GM20431 (cell line): Measurements from ENCODE around the gene DPAGT1.

Source experiments
- in situ Hi-C: fragments of 300-500 bp; cut with MseI, MboI; formaldehyde crosslinking; loops from one replicate; pipeline ENCODE4 v1.15.0; 2020; ENCODE audit warnings: low sequenced_read_pairs; ENCODE audit not compliant: unreplicated experiment

The DPAGT1 gene

GRCh38 chr11:119095066-119095880 is 6.4 kb downstream of the DPAGT1 start:
- in situ Hi-C loops: no loop called here

- in situ Hi-C loops: no loop called here
Observed at GRCh38 chr11:119094816-119095065, 6.9 kb downstream of the DPAGT1 start.

GRCh38 chr11:119093942-119094815 is 7.5 kb downstream of the DPAGT1 start:
- in situ Hi-C loops: no loop called here

GRCh38 chr11:119092880-119093842 is 8.5 kb downstream of the DPAGT1 start:
- in situ Hi-C loops: no loop called here

GRCh38 chr11:119091966-119092879 is 9.4 kb downstream of the DPAGT1 start:
- in situ Hi-C loops: no loop called here

- in situ Hi-C loops: no loop called here
Observed at GRCh38 chr11:119091178-119091577, 10.5 kb downstream of the DPAGT1 start.

GRCh38 chr11:119089319-119089718 is 12.3 kb downstream of the DPAGT1 start:
- in situ Hi-C loops: no loop called here

- in situ Hi-C loops: no loop called here
Observed at GRCh38 chr11:119088406-119088805, 13.2 kb downstream of the DPAGT1 start.

- in situ Hi-C loops: no loop called here
Observed at GRCh38 chr11:119087747-119088241, 13.9 kb downstream of the DPAGT1 start.

- in situ Hi-C loops: no loop called here
Observed at GRCh38 chr11:119087123-119087522, 14.5 kb downstream of the DPAGT1 start.

GRCh38 chr11:119085437-119085847 is 16.2 kb downstream of the DPAGT1 start:
- in situ Hi-C loops: no loop called here

GRCh38 chr11:119084663-119085436 is 16.8 kb downstream of the DPAGT1 start, which contains the start of gene HMBS:
Gene HMBS, plus strand, starts transcription at chr11:119084881. Its CDS starts 153 bp downstream, at chr11:119085034.
- in situ Hi-C loops: no loop called here

GRCh38 chr11:119081682-119082260 is 19.9 kb downstream of the DPAGT1 start:
- in situ Hi-C loops: no loop called here

- in situ Hi-C loops: no loop called here
Observed at GRCh38 chr11:119078675-119079420, 22.8 kb downstream of the DPAGT1 start.

GRCh38 chr11:119077839-119078238 is 23.8 kb downstream of the DPAGT1 start:
- in situ Hi-C loops: no loop called here

- in situ Hi-C loops: no loop called here
Observed at GRCh38 chr11:119067371-119068222, 34.1 kb downstream of the DPAGT1 start, which contains the start of gene VPS11. Gene VPS11, plus strand, starts transcription at chr11:119067818. Its CDS starts 6 bp downstream, at chr11:119067824.
